Activated T-helper 1 cell treated with Interleukin-2 at 50 U/mL for 16 hours (primary cell): ENCODE measurements around the gene TSC22D3.

Source experiments
- DNase-seq: peaks from one replicate; pipeline ENCODE4 v3.0.0-alpha.2; 2020; ENCODE audit warnings: low read depth

The TSC22D3 gene

DNA sequence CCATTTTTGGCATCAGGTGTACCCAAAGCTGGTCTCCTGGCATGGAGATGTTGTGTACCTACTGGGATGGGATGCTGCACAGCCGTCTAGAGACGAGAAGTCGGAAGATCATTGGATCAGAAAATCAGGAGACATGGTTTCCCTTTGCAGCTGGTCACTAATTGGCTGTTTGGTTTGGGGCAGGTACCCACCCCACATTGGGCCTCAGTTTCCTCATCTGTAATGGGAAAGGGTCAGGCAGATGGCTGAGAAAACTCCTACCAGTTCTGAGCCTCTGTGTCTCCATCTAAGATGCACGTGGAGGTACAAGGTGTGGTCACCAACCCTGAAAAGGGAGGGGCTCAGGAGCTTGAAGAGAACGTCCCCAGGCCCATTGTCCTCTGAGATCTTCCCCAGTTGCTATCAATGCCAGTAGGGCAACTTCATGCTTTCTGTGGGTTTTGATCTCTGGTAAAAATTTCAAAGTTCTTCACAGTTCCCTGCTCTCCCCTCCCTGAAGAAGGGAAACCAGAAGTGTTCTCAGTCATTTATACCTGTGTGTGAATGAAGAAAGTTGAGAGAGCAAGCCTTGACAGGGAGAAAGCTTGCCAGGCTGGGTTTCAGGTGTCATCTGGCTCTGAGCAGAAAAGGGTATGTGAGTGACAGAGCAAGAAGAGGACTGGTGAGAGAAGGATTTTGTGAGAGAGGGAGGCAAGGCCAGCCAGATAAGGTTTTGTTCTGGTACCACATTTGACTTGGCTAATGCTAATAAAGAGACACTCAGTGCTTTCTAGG lies 15.1 kb downstream of the TSC22D3 start:
- DNase-seq = no peak

- no peak for DNase-seq
Measured at GRCh38 chrX:107758231-107758766, 17.3 kb downstream of the TSC22D3 start.

DNA sequence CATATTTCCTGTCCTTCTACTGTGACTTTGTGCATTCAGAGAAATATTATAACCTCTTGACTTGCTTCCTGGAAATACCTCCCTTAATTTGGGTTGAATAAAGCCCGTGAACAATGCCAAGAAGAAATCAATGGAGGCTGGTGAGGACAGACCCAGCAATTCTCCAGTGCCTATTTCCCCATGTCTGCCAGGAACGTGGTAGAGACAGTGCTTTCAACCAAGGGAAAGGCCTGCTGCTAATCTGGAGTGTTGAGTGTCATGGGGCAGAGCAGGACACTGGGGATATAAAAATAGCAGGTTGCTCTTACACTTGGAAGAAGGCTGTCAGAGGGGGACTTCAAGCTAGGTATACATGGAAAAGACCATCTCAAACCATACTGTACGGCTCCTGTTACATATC lies 19.9 kb downstream of the TSC22D3 start:
- no peak for DNase-seq

DNA sequence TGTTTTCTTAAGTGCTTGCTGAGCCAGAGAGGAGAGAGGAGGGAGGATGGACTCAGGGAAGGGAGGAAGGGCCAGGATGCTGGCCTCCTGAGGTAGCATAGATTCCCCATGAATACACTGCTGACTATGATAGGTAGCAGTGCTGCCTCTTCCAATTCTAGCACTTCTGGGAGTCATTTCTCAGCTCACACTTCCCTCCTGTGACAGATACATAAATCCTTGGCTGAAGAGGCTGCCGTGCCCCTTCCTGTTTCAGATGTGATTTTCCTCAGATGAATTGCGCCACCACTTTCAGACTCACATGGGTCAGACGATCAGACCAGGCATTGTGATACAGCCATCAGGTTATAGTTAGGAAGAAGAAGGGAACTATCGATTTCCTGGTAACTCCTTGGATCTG lies 22.4 kb downstream of the TSC22D3 start:
- no peak for DNase-seq

- no peak for DNase-seq
Measured at GRCh38 chrX:107752714-107753113, 22.9 kb downstream of the TSC22D3 start.

DNA sequence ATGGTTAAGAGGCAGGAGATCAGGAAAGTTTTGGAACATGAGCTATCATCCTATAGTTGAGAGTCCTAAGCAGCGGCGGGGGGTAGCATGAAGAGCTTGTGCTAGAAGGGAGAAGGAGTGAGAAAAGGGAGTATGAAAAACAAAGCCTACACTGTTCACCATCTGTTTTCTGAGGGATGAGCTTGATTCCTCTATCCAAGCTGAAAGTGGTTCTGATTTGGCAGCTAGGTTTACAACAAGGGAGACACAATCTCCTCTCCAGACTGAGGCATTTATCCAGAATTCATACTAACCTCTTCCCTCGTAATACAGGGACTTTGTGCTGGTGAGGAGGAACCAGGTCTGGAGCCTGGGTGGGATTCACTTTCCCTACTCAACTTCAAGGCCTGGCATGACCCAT lies 23.5 kb downstream of the TSC22D3 start:
- no peak for DNase-seq

GRCh38 chrX:107750861-107751445 lies 24.6 kb downstream of the TSC22D3 start:
- no peak for DNase-seq

- no peak for DNase-seq
Measured at GRCh38 chrX:107750263-107750662, 25.3 kb downstream of the TSC22D3 start.

- DNase-seq = no peak
Measured at GRCh38 chrX:107748506-107748905, 27.1 kb downstream of the TSC22D3 start.

GRCh38 chrX:107747596-107748161 lies 27.9 kb downstream of the TSC22D3 start:
- no peak for DNase-seq

GRCh38 chrX:107744868-107745267 lies 30.7 kb downstream of the TSC22D3 start:
- DNase-seq = no peak

DNA sequence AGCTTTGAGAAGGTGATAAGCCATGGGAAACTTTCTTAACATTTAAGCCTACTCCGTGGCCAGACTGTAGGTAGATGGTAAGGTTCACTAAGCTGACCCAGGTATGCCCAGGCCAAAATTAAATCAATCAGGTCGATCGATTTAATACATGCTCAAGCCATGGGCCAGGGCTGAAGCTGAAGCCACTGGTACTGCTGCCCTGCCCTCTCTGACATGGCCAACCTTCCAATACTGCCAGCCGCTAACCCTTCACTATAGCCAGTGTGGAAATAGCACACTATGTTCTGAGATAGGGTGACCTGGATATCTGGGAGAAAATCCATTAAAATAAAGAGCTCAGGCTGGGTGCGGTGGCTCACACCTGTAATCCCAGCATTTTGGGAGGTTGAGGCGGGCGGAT lies 31.6 kb downstream of the TSC22D3 start:
- no peak for DNase-seq

- no peak for DNase-seq
Measured at GRCh38 chrX:107742700-107743191, 32.8 kb downstream of the TSC22D3 start.

GRCh38 chrX:107741404-107741790 lies 34.2 kb downstream of the TSC22D3 start:
- DNase-seq = no peak

DNA sequence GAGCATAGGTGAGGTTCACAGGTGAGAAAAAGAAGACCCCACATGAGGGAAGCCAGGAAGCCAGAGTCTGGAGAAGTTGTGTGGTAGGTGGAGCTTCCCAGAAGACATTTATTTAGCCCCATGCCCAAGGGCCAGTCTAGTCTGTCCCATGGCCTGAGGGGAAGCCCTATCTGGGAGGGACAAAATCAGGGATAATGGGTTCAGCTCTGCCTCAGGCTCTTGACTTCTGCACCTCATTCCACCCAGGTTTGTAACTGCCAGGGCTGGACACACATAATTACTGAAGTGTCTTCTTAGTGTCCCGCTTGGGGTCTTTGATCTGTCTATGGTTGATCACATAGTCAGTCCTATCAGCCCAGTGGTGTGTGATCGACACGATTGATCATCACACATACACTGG lies 36.0 kb downstream of the TSC22D3 start:
- DNase-seq = no peak

- DNase-seq = no peak
Measured at GRCh38 chrX:107738768-107739167, 36.8 kb downstream of the TSC22D3 start.

DNA sequence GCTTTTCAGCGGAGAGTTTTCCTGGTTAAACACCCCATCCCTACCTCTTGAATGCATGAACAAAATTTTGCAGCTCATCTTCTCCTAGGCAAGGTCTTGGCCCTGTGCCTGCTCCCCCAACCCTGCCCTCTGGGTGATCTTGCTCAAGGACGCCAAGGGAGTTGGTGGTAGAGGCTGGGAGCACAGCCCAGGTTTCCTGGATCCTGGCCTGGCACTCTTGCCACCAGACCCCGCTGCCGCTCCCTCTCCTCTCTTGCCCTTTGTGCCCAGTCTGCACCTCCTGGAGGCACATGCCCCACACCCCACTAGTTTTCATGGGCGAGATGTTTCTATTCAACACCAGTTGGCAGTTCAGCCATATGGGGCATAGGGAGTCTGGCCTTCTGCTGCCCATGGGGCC lies 37.3 kb downstream of the TSC22D3 start:
- no peak for DNase-seq

- no peak for DNase-seq
Measured at GRCh38 chrX:107736781-107737531, 38.6 kb downstream of the TSC22D3 start.

DNA sequence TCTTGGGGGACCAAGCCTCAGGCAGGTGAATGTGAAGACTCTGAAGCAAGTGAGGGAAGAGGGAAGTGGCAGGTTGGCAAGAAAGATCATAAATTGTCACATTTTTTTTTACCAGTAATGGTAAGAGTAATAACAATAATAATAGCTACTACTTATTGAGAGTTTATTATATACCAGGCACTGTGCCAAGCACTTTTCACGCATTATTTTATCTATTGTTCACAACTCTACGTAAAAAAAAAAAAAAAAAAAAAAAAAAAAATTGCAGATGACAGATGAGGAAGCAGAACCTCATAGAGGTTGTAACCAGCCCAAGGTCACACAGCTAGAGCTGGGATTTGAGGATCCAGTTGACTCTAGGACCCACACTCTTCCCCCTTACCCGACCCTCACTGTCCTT lies 40.9 kb downstream of the TSC22D3 start:
- no peak for DNase-seq

DNA sequence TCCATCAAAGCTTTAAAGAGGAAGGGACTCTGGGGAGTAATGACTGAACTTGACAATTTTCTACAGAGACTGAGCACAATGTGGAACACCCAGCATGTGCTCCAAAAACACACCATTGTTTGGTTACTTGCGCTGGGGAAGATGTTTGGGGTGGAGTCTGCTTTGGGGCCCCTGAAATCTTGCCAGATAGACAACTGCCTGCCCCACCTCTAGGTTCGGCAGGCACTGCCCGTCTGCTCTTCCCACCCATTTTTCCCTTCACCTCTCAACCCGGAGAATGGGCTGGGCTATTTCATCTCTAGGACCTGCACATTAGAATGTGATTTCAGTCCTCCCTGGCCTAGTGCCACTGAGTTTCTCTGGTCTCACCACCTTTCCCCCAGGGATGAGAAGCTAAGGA lies 41.9 kb downstream of the TSC22D3 start:
- no peak for DNase-seq

DNA sequence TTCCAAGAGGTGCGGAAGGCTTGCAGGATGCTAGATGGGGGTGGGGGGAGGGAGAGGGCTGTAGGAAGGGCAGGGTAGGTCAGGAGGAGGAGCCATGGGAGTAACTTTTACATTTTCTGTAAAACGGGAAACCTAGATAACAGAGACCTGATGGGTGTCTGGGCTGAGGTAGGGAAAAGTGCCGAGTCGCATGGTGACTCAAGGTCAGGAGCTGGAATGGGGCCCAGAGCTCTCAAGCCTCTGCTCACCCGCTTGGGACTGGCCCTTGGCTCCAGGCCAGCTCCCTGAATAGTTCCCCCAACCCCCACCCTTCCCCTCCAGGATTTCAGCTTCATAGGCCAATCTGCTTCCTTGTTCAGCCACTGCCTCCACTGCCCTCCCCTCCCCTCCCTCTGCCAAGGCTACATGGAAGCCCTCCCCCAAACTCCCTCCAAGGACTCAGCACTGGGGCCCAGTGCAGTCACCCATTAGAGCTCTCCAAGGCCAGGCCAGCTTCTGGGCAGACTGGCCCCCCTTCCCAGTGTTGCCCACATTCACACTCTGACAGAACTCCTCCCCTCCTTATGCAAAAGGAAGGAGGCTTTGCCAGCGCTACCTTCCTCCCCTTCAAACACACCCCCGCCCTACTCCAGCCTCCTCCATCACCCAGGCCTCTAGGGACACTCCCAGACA lies 43.6 kb downstream of the TSC22D3 start:
- no peak for DNase-seq
